ENCODE data around the gene HDAC4.

DNA sequence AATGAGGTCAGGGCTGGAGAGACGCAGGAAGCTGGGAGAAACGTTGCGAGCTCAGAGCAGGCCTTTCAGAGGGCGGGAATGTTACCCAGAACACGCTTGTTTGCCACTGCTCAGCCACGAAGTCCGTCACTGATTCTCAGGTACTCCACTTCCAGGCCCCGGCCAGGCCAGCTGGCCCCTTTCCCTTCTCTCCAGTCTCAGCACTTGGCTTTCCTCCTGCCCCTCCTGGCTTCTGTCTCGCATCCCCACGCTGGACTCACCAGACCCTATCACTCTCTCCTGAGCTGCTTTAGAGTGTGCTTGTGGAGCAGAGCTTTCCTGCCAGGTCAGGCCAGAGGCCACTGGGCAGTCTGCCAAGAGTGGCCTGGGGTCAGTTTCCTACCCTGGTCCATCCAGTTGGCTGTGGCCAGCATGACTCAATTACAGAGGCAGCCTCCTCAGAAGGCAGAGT lies 401.5 kb downstream of the HDAC4 start:
- TF ChIP-seq, protein P1, sequence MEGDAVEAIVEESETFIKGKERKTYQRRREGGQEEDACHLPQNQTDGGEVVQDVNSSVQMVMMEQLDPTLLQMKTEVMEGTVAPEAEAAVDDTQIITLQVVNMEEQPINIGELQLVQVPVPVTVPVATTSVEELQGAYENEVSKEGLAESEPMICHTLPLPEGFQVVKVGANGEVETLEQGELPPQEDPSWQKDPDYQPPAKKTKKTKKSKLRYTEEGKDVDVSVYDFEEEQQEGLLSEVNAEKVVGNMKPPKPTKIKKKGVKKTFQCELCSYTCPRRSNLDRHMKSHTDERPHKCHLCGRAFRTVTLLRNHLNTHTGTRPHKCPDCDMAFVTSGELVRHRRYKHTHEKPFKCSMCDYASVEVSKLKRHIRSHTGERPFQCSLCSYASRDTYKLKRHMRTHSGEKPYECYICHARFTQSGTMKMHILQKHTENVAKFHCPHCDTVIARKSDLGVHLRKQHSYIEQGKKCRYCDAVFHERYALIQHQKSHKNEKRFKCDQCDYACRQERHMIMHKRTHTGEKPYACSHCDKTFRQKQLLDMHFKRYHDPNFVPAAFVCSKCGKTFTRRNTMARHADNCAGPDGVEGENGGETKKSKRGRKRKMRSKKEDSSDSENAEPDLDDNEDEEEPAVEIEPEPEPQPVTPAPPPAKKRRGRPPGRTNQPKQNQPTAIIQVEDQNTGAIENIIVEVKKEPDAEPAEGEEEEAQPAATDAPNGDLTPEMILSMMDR (IDR thresholded peaks at IDR 0.05; ENCODE audit: insufficient read depth, low read length, poor library complexity, severe bottlenecking): no peak
- TF ChIP-seq EZH2phosphoT487 (conservative IDR thresholded peaks at IDR 0.05; ENCODE audit: low read length): no peak
